Natural killer cell (primary cell): Measurements from ENCODE around the gene FKBP7. TPM values are rescaled to one million over a fixed set of nuclear protein-coding genes. Genes with fewer than 3 reads are reported as not detected.
A peak's percentile ranks its signal among the peaks of the same experiment; 100 is the strongest.

ENCODE experiments used
- ATAC-seq, 3 donors: fragments of 150-1000 bp in 2 of 3; fragments of 200-7000 bp in 1 of 3; cut with Tn5 transposase; 1 replicate in 1 of 3; 2 replicates in 2 of 3; pipeline ENCODE4 v1.10.0; 2021; ENCODE audit warnings: mild to moderate bottlenecking in 2 of 3, moderate library complexity in 2 of 3
- DNase-seq, 2 donors: peaks; one replicate each; pipeline versions ENCODE4 v3.0.0 to v3.0.0-alpha.2; 2013 to 2021; ENCODE audit warnings: mixed read lengths in 1 of 2
- H3K27ac ChIP-seq: one replicate; pipeline ENCODE4 v1.5.1; 2013; ENCODE audit warnings: mild to moderate bottlenecking, low read length
- H3K27me3 ChIP-seq: one replicate; pipeline ENCODE4 v1.6.1; 2013; ENCODE audit warnings: low read length; ENCODE audit not compliant: control insufficient read depth, insufficient read depth
- H3K36me3 ChIP-seq: one replicate; pipeline ENCODE4 v1.6.1; 2013; ENCODE audit warnings: low read length; ENCODE audit not compliant: control insufficient read depth, insufficient read depth
- H3K4me1 ChIP-seq: one replicate; pipeline ENCODE4 v1.6.1; 2013; ENCODE audit warnings: low read length; ENCODE audit not compliant: control insufficient read depth, insufficient read depth
- H3K4me3 ChIP-seq: one replicate; pipeline ENCODE4 v1.5.1; 2013; ENCODE audit warnings: low read length
- H3K9me3 ChIP-seq: one replicate; pipeline ENCODE4 v1.6.1; 2013; ENCODE audit warnings: low read length; ENCODE audit not compliant: control insufficient read depth, insufficient read depth
- H3K27ac Mint-ChIP-seq, 2 donors: one replicate each; pipeline ENCODE4 v1.8.0; 2022; ENCODE audit warnings: mild to moderate bottlenecking in 2 of 2, mixed read lengths in 2 of 2, moderate library complexity in 1 of 2
- H3K27me3 Mint-ChIP-seq, 2 donors: one replicate each; pipeline ENCODE4 v1.8.0; 2022; ENCODE audit warnings: low read depth in 2 of 2, mixed read lengths in 2 of 2
- H3K36me3 Mint-ChIP-seq: one replicate; pipeline ENCODE4 v1.8.0; 2022; ENCODE audit warnings: mixed read lengths
- H3K4me1 Mint-ChIP-seq, 2 donors: one replicate each; pipeline ENCODE4 v1.8.0; 2022; ENCODE audit warnings: mixed read lengths in 2 of 2
- H3K4me3 Mint-ChIP-seq: one replicate; pipeline ENCODE4 v1.8.0; 2022; ENCODE audit warnings: mild to moderate bottlenecking, moderate library complexity, mixed read lengths
- H3K9me3 Mint-ChIP-seq, 2 donors: one replicate each; pipeline ENCODE4 v1.8.0; 2022; ENCODE audit warnings: mixed read lengths in 2 of 2
- CTCF ChIP-seq: fragments of 200-600 bp; IDR thresholded peaks from one replicate; pipeline ENCODE4 v1.8.0; 2022; ENCODE audit warnings: antibody characterized with exemption
- WGBS: methylation state at CpG from one replicate; pipeline ENCODE4 v1.1.7; 2013; ENCODE audit warnings: missing lambda C conversion rate; ENCODE audit not compliant: insufficient coverage; 5-methylcytosine and 5-hydroxymethylcytosine counted together
- intact Hi-C: fragments of 100-400 bp; cut with micrococcal nuclease; formaldehyde crosslinking; loops from one replicate; pipeline ENCODE4 v1.14.2; 2022
- total RNA-seq, 4 donors: library from RNA; stranded (reverse); fragments of 120-200 nt in 1 of 4; gene quantifications; one replicate each; pipeline versions ENCODE4 v1.2.3 to v1.2.4, GENCODE V29; 2013 to 2022

Gene FKBP7
- total RNA-seq, 3 donors from 2014 or later (not counting 1 experiment from before 2014, with no cell fraction given) = 1.1 to 1.3 (median 1.1) TPM

- 95% methylated on average over 6 of the region's 6 CpGs for WGBS
- H3K27ac ChIP-seq = no peak overlapping the region
- Mint-ChIP-seq H3K27ac (no peak overlapping the region), H3K9me3 (no peaks in the 10 kb centered on the region), H3K36me3 (peaks cover 5% of the 10 kb centered on the region), H3K27me3 (no peaks in the 10 kb centered on the region), H3K4me1 (peaks cover 43 to 74% of the 10 kb centered on the region in 2 donors), H3K4me3 (no peak overlapping the region)
- DNase-seq = peak in 1 of 2 donors; percentile 29
- intact Hi-C loops = no loop called here
- H3K27me3 ChIP-seq = no peaks in the 10 kb centered on the region
- ATAC-seq = no peak
- H3K36me3 ChIP-seq = peaks cover 9% of the 10 kb centered on the region
- TF ChIP-seq CTCF = no peak
- no peak overlapping the region for H3K4me3 ChIP-seq
- H3K4me1 ChIP-seq = peaks cover 24% of the 10 kb centered on the region
- no peaks in the 10 kb centered on the region for H3K9me3 ChIP-seq
These were observed 6.0 kb upstream of the FKBP7 start for GRCh38 chr2:178484245-178485041.

- TF ChIP-seq CTCF = no peak
- intact Hi-C loops = no loop called here
- peak overlapping the region; percentile 60 to 99 for H3K27ac Mint-ChIP-seq
- H3K4me3 Mint-ChIP-seq = peak overlapping the region; percentile 68
- ATAC-seq (no peak), DNase-seq (peak in 1 of 2 donors; percentile 18)
- H3K36me3 ChIP-seq = no peaks in the 10 kb centered on the region
- H3K27me3 Mint-ChIP-seq = no peaks in the 10 kb centered on the region
- H3K36me3 Mint-ChIP-seq = peaks cover 5% of the 10 kb centered on the region
- no peaks in the 10 kb centered on the region for H3K9me3 Mint-ChIP-seq
- H3K27me3 ChIP-seq = no peaks in the 10 kb centered on the region
- no peak overlapping the region for H3K4me3 ChIP-seq
- no peak overlapping the region for H3K27ac ChIP-seq
- WGBS = 86% methylated on average over 3 of the region's 4 CpGs
- H3K9me3 ChIP-seq = no peaks in the 10 kb centered on the region
- H3K4me1 Mint-ChIP-seq = peaks cover 43 to 74% of the 10 kb centered on the region in 2 donors
- peaks cover 32% of the 10 kb centered on the region for H3K4me1 ChIP-seq
These were observed 4.0 kb upstream of the FKBP7 start for GRCh38 chr2:178482437-178482836.

- no peaks in the 10 kb centered on the region for H3K36me3 ChIP-seq
- peak; percentile 79 to 86 for DNase-seq
- peaks cover 32% of the 10 kb centered on the region for H3K4me1 ChIP-seq
- intact Hi-C loops = no loop called here
- no peak for TF ChIP-seq CTCF
- WGBS = under 1% methylated on average over 91 of the region's 92 CpGs
- peaks cover 41 to 61% of the 10 kb centered on the region in 2 donors for H3K4me1 Mint-ChIP-seq
- H3K27ac ChIP-seq = peak within 1 kb of the TSS; percentile 83
- ATAC-seq = peak; percentile 58 to 83 (median 72)
- H3K4me3 Mint-ChIP-seq = peak within 1 kb of the TSS; percentile 98
- H3K9me3 Mint-ChIP-seq = no peaks in the 10 kb centered on the region
- peak within 1 kb of the TSS; percentile 97 to 99 for H3K27ac Mint-ChIP-seq
- no peaks in the 10 kb centered on the region for H3K27me3 ChIP-seq
- no peaks in the 10 kb centered on the region for H3K27me3 Mint-ChIP-seq
- peak within 1 kb of the TSS; percentile 60 for H3K4me3 ChIP-seq
- H3K36me3 Mint-ChIP-seq = no peaks in the 10 kb centered on the region
- no peaks in the 10 kb centered on the region for H3K9me3 ChIP-seq
These were observed 2.1 kb upstream of the FKBP7 start, which contains the start of gene PLEKHA3 for GRCh38 chr2:178480227-178481181. TSS of gene PLEKHA3 (plus strand) at chr2:178480457. CDS start at chr2:178480870, 413 bp downstream.
